GM19463 (cell line): ENCODE data around the gene GFI1B.
"Not testable (repeated sequence)": the region's sequence is repeated elsewhere in the genome, so short reads cannot be mapped to it uniquely, and the experiment has no call there.

ENCODE experiments used
- ATAC-seq: cut with Tn5 transposase; IDR thresholded peaks from one replicate; pipeline ENCODE4 v1.9.1; 2021; ENCODE audit warnings: mild to moderate bottlenecking, moderate library complexity; ENCODE audit not compliant: unreplicated experiment

The GFI1B gene

GRCh38 chr9:133008824-133009223 is 30.3 kb downstream of the GFI1B start:
- ATAC-seq, result no peak

DNA sequence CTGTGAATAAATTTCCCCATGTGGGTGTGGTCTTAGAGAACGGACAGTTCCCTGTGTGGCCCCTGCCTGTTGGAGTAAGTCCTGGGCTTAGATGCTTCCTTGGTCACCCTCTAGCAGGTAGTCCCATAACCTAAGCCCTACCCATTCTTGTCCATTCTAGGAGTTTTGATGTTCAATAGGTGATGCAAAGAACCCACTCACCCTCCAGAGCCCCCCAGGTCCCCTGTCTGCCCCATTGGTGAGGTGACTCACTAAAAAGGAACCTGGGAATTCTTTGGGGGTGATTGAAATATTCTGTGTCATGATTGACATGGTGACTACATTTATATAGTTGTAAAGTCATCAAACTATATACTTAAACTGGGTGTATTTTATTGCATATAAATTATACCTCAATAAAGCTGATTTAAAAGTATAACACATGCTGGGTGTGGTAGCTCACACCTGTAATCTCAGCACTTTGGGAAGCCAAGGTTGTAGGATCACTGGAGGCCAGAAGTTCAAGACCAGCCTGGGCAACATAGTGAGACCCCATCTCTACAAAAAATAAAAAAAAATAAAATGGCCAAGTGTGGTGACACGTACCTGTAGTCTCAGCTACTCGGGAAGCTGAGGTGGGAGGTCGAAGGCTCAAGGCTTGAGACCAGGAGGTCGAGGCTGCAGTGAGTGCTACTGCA is 31.6 kb downstream of the GFI1B start:
- no peak for ATAC-seq

- ATAC-seq, result no peak
Measured at GRCh38 chr9:133014696-133015095, 36.2 kb downstream of the GFI1B start.

DNA sequence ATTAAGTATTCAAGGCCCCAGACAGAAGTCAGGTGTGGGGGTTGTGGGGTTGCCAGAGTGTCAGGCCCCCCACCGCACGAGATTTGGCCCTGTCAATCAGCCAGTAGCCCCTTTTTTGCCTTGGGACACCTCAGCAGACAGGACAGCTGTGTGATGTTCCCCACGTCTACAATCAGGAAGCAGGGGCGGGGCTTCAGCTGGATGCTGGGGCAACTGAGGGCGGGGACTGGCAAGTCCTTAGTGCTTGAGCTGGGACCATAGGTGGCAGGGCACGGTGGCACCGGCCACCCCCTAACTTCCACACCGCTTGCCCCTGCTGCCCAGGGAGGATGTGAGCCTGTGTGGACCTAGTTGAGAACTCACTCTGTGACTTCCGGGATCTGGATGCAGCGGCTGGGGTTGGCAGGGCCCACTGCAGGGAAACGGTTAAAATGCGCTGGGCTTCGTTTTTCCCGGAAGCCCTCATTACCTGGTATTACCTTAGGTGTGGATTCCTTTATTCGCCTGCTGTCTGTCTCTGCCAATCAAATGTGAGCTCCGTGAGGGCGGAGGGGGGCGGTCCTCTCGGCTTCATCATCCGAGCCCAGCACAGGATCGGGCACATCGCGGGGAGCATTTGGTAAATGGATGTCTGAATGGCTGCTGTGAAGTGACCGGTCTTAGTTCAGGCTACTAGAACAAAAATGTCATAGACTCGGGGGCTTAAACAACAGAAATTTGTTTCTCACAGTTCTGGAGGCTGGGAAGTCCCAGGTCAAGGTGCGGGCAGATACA is 44.8 kb downstream of the GFI1B start:
- ATAC-seq, result no peak

- no peak for ATAC-seq
Measured at GRCh38 chr9:133026426-133026825, 47.9 kb downstream of the GFI1B start.

DNA sequence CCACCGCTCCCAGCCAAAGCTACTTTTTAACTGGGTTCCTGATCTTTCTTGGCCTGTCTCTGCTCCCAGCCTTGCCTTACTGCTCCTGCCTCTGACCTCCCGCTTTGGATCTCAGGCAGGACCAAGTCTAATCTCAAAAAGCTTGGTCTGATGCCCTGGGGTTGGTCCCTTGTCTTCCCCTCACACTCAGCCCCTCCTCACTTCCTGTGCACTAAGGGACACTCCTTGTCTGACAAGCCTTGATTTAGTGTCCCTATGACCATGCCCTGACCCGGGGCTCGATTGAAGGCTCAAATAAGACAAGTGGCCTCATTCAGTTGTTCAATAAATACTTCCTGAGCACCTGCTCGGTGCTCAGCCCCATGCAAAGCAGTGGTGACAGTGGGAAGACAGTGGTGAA is 48.6 kb downstream of the GFI1B start:
- ATAC-seq, result no peak

DNA sequence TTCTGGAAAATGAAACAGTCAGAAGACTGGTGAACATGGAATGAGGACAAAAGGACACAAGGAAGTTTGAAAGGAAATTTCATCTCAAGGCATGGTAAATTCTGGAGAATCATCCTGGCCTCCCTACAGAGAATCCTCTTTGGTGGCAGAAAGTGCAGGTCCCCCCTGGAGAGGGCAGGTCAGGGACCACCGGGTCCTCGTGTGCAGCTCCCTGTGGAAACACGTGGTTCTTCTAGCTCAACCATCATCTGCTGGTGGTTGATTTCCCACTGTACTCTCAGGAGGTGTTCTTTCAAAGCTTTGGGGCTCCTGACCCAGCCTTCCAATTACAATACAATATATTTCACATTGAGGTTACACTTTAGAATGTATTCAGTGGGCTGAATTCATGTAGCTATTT is 49.7 kb downstream of the GFI1B start:
- ATAC-seq, result no peak

DNA sequence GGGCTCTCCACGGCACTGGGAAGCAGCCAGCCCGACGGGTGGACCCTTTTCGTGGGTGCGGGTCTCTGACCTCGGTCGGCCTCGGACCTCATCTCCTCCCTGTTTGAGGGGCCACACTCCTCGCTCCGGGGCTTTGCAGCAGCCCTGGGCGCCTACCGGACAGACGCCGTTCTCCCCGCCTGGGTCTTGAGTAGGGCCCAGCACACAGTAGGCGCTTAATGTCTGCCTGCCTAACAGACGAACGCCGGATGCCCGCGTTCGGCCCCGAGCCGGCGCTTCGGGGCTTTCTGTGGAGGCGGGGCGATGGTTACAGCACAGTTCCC is 51.5 kb downstream of the GFI1B start:
- no peak for ATAC-seq

DNA sequence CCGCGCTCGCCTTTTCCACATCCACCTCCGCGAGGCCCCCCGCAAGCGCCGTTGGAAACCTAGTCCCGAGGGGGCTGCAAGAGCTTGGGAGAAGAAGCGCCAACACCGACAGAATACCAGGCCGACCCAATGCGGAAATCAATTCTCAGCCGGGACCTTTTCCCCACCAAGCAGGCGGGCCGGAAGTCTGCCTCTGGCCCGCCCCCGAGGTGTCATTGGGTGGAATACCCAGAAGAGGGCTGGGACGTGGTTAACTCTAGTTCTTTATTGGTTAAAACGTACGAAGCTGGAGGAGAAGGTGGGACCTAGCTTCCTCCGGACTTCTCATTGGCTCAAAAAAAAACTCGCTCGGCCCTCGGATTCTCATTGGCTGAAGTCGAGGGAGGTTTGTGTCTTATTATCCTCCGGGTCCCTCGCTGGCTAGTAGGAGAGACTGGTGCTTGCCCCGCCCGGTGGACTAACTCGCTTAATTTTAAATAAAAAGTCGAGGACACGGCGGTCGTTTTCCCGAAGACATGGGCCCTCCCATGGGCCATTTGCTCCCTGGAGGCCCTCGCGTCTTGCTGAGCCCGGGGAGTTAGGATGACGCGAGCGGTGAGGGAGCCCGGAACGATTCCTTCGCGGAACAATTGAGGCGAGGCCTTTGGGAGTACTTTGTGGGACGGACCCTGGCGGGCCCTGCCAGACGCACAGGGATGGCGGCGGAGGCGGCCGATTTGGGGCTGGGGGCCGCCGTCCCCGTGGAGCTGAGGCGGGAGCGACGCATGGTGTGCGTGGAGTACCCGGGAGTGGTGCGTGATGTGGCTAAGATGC is 52.0 kb downstream of the GFI1B start, which contains the start of gene GTF3C5:
GTF3C5 (plus strand) TSS at position 681 of the 813 bp plus-strand sequence; CDS start at position 696, 15 bp downstream.
- ATAC-seq, result peak; percentile 94

DNA sequence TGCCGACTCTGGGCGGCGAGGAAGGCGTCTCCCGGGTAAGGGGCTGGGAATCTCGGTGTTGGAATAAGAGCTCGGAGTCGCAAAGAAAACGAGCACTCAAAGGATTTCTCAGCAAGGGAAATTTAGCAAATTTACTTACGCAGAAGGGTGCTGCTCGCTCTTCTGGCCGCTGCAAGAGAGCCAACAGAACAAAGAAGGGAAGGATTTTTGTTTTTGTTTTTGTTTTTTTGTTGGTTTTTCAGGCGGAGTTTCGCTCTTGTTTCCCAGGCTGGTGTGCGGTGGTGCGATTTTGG is 52.6 kb downstream of the GFI1B start:
- ATAC-seq, result no peak

GRCh38 chr9:133031496-133031911 is 53.0 kb downstream of the GFI1B start:
- ATAC-seq, result no peak

DNA sequence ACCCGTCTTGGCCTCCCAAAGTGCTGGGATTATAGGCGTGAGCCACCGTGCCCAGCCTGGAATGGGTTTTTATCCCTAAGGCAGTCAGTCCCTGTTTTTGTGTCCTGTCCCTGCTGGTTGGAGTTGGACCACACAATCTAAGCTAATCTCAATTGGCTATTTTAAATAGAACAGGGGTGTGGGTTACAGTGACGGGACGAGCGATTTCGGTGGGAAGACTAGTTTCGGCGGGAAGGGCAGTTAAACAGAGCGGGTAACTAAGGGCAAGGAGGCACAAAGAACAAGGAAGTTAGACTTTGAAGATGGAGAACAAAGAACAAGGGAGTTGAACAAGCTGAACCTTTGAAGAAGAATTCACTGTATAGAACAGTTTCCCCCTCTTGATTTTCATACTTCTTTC is 53.7 kb downstream of the GFI1B start:
- ATAC-seq, result no peak

DNA sequence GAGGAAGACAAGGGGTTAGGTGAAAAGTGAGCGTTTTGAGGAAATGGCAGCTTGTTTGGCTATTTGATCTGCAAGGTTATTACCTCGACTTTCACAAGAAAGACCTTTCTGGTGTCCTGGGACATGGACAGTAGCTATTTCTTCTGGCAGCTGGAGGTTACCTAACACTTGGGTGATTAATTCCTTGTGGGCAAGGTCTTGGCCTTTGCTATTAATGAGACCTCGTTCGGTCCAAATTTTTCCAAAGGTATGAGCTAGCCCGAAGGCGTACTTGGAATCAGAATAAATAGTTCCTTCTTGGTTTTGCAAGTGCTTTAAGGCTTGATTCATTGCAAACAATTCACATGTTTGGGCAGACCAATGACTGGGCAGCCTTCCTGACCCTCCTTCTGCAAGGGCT is 57.2 kb downstream of the GFI1B start:
- ATAC-seq, result no peak

DNA sequence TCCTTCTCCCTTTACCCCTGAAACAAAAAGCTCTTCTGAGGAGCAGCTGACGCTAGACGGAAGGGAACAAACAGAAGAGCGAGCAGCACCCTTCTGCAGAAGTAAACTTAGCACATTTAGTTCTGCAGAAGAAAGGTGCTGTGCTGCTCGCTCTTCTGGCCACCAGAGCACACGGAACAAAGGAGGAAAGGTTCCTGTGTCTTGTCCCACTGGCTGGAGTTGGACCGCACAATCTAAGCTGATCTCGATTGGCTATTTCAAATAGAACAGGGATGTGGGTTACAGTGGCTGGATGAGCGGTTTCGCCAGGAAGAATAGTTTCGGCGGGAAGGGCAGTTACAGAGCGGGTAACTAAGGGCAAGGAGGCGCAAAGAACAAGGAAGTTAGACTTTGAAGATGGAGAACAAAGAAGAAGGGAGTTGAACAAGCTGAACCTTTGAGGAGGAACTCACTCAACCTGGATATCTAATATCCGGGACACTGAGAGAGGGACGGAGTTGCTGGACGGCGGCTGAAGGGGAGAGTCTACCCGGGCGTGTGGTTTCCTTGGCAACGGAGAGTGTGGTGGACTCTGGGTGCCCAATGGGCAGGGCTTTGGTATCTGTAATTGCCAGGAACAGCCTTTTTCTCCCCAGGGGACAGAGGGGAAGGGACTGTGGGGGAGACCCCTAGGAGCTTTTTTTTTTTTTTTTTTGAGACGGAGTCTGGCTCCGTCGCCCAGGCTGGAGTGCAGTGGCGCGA is 59.5 kb downstream of the GFI1B start:
- ATAC-seq, result no peak

DNA sequence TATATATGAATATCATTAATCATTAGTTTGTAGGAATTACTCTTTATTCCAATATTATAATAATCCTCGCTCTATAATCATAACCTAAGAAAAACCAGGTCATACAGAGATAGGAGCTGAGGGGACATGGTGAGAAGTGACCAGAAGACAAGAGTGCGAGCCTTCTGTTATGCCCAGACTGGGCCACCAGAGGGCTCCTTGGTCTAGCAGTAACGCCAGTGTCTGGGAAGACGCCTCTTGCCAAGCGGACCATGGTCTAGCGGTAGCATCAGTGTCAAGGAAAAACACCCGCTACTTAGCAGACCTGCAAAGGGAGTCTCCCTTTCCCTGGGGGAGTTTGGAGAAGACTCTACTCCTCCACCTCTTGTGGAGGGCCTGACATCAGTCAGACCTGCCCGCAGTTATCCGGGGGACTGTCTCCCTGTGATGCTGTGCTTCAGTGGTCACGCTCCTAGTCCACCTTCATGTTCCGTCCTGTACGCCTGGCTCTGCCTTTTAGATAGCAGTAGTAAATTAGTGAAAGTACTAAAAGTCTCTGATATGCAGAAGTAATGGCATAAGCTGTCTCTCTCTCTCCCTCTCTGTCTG is 62.5 kb downstream of the GFI1B start:
- ATAC-seq, result not testable (repeated sequence)
